ENCODE data around the gene RSAD2. TPM values are rescaled to one million over a fixed set of nuclear protein-coding genes. Genes with fewer than 3 reads are reported as not detected.

The RSAD2 gene
- total RNA-seq, 1 donor from 2014 or later = 9.5 TPM

DNA sequence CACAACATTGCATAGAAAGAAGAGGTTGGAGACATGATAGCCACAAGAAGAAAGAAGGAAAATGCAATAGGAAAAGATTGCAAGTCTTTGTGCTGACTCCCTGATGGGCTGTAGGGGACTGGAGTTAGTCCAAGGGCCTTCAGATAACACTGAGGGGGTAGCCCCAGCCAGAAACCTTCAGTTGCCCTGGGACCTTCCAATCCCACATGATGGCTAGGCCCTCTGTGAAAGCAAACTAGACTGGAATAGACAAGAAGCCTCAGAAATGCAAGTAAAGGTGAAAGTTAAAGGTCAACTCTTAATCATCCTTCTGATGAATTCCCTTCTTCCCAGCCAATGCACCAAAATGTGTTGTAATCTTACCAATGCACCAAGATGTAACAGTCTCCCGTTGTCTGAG is 31.0 kb upstream of the RSAD2 start:
- no peak overlapping the region for H3K4me2 ChIP-seq (ENCODE audit: low read length)
- H3K9me3 Mint-ChIP-seq (ENCODE audit: unreplicated experiment) = peaks cover 44% of the 10 kb centered on the region
- no peaks in the 10 kb centered on the region for H3K4me1 ChIP-seq (ENCODE audit: insufficient read depth, low read length)
- DNase-seq (ENCODE audit: low read depth) (no peak), FAIRE-seq (no peak)
- H3K9ac ChIP-seq (ENCODE audit: low read length) = no peak overlapping the region
- H3K4me3 Mint-ChIP-seq (ENCODE audit: unreplicated experiment) = no peak overlapping the region
- no peak overlapping the region for H3K27ac Mint-ChIP-seq (ENCODE audit: unreplicated experiment)
- H3K36me3 Mint-ChIP-seq (ENCODE audit: low read depth, unreplicated experiment) = peaks cover 57% of the 10 kb centered on the region
- H3K4me3 ChIP-seq (ENCODE audit: insufficient read depth, low read depth, low read length) = no peak overlapping the region
- no peaks in the 10 kb centered on the region for H4K20me1 ChIP-seq (ENCODE audit: insufficient read depth, low read length)
- no peaks in the 10 kb centered on the region for H3K79me2 ChIP-seq (ENCODE audit: insufficient read depth, low read length)
- peaks cover 2% of the 10 kb centered on the region for H3K27me3 Mint-ChIP-seq (ENCODE audit: low read depth, unreplicated experiment)
- no peaks in the 10 kb centered on the region for H3K4me1 Mint-ChIP-seq (ENCODE audit: low read depth, unreplicated experiment)
- H3K27ac ChIP-seq (ENCODE audit: low read depth, low read length) = no peak overlapping the region
- H2AFZ ChIP-seq (ENCODE audit: low read depth, low read length) = no peak overlapping the region
- peaks cover 27% of the 10 kb centered on the region for H3K9me3 ChIP-seq (ENCODE audit: insufficient read depth, low read depth, low read length)
- no peak for TF ChIP-seq EZH2 (IDR thresholded peaks at IDR 0.05; ENCODE audit: insufficient read depth, low read length)
- TF ChIP-seq, protein P1, sequence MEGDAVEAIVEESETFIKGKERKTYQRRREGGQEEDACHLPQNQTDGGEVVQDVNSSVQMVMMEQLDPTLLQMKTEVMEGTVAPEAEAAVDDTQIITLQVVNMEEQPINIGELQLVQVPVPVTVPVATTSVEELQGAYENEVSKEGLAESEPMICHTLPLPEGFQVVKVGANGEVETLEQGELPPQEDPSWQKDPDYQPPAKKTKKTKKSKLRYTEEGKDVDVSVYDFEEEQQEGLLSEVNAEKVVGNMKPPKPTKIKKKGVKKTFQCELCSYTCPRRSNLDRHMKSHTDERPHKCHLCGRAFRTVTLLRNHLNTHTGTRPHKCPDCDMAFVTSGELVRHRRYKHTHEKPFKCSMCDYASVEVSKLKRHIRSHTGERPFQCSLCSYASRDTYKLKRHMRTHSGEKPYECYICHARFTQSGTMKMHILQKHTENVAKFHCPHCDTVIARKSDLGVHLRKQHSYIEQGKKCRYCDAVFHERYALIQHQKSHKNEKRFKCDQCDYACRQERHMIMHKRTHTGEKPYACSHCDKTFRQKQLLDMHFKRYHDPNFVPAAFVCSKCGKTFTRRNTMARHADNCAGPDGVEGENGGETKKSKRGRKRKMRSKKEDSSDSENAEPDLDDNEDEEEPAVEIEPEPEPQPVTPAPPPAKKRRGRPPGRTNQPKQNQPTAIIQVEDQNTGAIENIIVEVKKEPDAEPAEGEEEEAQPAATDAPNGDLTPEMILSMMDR (IDR thresholded peaks at IDR 0.05; ENCODE audit: insufficient read depth, low read depth, low read length) = no peak
- no peaks in the 10 kb centered on the region for H3K36me3 ChIP-seq (ENCODE audit: insufficient read depth, low read length)
- H3K27me3 ChIP-seq (ENCODE audit: insufficient read depth, low read length) = no peaks in the 10 kb centered on the region

DNA sequence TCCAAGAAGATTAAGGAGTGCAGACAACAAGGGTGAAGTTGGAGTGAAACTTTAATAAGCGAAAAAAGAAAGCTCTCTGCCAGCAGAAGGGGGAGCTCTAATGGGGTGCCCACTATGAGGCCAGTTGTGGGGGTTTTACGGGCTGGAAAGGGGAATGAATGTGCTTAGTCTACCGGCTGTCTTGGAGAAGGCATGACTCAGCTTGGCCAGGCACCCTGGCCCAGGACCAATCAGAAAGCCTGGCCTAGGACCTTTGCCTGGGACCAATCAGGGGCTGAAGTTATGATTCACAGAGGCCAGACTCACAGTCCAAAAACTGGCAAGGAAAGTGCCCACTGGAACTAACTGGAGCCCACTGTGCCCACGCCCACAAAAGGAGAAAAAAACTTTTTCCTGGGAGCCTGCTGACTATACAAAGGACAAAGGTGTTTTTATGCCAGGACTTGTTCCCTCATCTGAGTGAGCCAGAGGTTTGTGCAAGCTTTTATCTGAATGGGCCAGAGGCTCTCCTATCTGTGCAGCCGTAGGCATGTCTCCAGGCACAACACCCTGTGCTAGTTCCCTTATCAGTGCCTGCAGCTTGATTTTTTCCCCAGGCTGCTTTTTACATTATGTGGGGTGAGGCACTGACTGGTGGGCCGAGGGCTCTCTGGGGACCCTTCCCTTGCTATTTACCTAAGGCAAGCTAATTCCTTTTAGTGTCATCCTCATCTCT is 30.5 kb upstream of the RSAD2 start:
- Mint-ChIP-seq H3K27ac (ENCODE audit: unreplicated experiment) (no peak overlapping the region), H3K27me3 (ENCODE audit: low read depth, unreplicated experiment) (no peaks in the 10 kb centered on the region), H3K36me3 (ENCODE audit: low read depth, unreplicated experiment) (peaks cover 59% of the 10 kb centered on the region), H3K9me3 (ENCODE audit: unreplicated experiment) (peaks cover 44% of the 10 kb centered on the region), H3K4me3 (ENCODE audit: unreplicated experiment) (no peak overlapping the region), H3K4me1 (ENCODE audit: low read depth, unreplicated experiment) (no peaks in the 10 kb centered on the region)
- H3K4me3 ChIP-seq (ENCODE audit: insufficient read depth, low read depth, low read length) = no peak overlapping the region
- H3K4me2 ChIP-seq (ENCODE audit: low read length) = no peak overlapping the region
- H3K9me3 ChIP-seq (ENCODE audit: insufficient read depth, low read depth, low read length) = peaks cover 27% of the 10 kb centered on the region
- TF ChIP-seq, protein P1 (IDR thresholded peaks at IDR 0.05; ENCODE audit: insufficient read depth, low read depth, low read length) = no peak
- no peak for TF ChIP-seq EZH2 (IDR thresholded peaks at IDR 0.05; ENCODE audit: insufficient read depth, low read length)
- no peaks in the 10 kb centered on the region for H3K79me2 ChIP-seq (ENCODE audit: insufficient read depth, low read length)
- H3K4me1 ChIP-seq (ENCODE audit: insufficient read depth, low read length) = no peaks in the 10 kb centered on the region
- H3K9ac ChIP-seq (ENCODE audit: low read length) = no peak overlapping the region
- no peaks in the 10 kb centered on the region for H3K36me3 ChIP-seq (ENCODE audit: insufficient read depth, low read length)
- no peaks in the 10 kb centered on the region for H3K27me3 ChIP-seq (ENCODE audit: insufficient read depth, low read length)
- FAIRE-seq (no peak), DNase-seq (ENCODE audit: low read depth) (no peak)
- no peak overlapping the region for H2AFZ ChIP-seq (ENCODE audit: low read depth, low read length)
- no peak overlapping the region for H3K27ac ChIP-seq (ENCODE audit: low read depth, low read length)
- H4K20me1 ChIP-seq (ENCODE audit: insufficient read depth, low read length) = no peaks in the 10 kb centered on the region

DNA sequence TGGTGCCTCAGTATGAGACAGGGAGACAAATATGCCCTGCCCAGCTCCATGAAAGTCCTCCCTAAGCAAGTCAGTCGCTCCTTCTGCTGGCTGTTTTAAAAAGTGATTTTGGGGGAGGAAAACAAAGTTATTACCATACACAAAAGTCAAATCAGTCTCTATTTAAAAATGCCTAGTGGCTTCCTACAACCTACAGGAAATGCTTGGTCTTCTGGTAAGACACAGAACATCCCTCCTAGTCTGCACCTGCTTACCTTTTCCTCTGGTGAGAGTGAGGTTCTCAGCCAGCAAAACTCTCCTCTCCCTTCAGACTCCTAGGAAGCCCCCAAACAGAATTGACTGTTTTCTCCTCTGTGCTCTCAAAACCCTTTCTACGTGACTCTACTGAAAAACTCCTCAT is 25.4 kb upstream of the RSAD2 start:
- Mint-ChIP-seq H3K36me3 (ENCODE audit: low read depth, unreplicated experiment) (peaks cover 44% of the 10 kb centered on the region), H3K27ac (ENCODE audit: unreplicated experiment) (no peak overlapping the region)

More for the DNA sequence above, 25.4 kb upstream of the RSAD2 start:
- DNase-seq (ENCODE audit: low read depth) = no peak
- Mint-ChIP-seq H3K27me3 (ENCODE audit: low read depth, unreplicated experiment) (no peaks in the 10 kb centered on the region), H3K9me3 (ENCODE audit: unreplicated experiment) (peaks cover 3% of the 10 kb centered on the region), H3K4me3 (ENCODE audit: unreplicated experiment) (no peak overlapping the region), H3K4me1 (ENCODE audit: low read depth, unreplicated experiment) (peaks cover 10% of the 10 kb centered on the region)
- Histone ChIP-seq H3K36me3 (ENCODE audit: insufficient read depth, low read length) (no peaks in the 10 kb centered on the region), H3K4me1 (ENCODE audit: insufficient read depth, low read length) (no peaks in the 10 kb centered on the region), H3K27me3 (ENCODE audit: insufficient read depth, low read length) (no peaks in the 10 kb centered on the region), H3K79me2 (ENCODE audit: insufficient read depth, low read length) (no peaks in the 10 kb centered on the region), H3K4me3 (ENCODE audit: insufficient read depth, low read depth, low read length) (no peak overlapping the region), H3K9me3 (ENCODE audit: insufficient read depth, low read depth, low read length) (peaks cover under 1% of the 10 kb centered on the region), H2AFZ (ENCODE audit: low read depth, low read length) (no peak overlapping the region), H4K20me1 (ENCODE audit: insufficient read depth, low read length) (no peaks in the 10 kb centered on the region), H3K27ac (ENCODE audit: low read depth, low read length) (no peak overlapping the region), H3K4me2 (ENCODE audit: low read length) (no peak overlapping the region), H3K9ac (ENCODE audit: low read length) (no peak overlapping the region)
- TF ChIP-seq, protein P1 (IDR thresholded peaks at IDR 0.05; ENCODE audit: insufficient read depth, low read depth, low read length) = no peak
- TF ChIP-seq EZH2 (IDR thresholded peaks at IDR 0.05; ENCODE audit: insufficient read depth, low read length) = no peak
- FAIRE-seq = no peak

Data from astrocyte (in vitro differentiated cells and primary cell).